ENCODE data around the gene SCN3A.

Gene SCN3A

DNA sequence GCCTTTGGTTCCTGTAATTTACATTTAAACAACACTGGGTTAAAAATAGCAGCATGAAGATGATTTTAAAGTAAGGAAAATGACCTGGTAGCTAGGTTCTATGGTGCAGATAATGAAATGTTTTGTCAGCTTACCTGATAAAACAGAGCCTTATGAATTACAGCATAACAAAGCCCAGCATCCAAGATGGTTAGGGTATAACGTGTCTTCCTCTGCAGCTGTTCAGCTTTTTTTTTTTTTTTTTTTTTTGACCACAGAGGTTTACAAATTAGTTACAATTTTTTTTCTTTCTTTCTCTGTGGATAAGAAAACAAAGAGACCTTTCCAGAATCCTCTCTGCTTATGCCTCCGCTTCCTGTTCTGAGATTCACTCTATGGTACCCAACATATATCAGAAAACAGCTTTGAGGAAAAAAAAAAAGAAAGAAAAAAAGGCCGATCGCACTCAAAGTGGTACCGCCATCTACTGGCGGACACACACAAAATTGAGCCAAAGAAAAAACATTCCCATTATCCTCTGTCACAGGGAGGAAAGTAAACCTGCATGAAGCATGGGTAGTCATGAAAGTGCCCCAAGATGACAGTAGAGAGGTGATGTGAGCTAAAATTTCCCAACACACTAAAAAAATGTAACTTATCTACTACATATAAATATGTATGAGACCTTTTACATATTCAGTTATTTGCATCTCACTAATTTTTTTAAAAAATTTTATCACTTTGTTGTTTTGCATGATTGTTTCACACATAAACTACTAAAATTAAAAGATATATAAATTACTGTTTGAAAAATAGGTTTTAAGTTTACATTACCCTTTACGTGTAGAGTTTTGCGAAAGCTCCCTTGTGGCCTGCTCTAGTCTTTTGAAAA lies at the start of gene SCN3A:
TSS of gene SCN3A (minus strand) at position 362 of the 871 bp plus-strand sequence. CDS start 27,656 bp downstream, outside the sequence.
- Histone ChIP-seq H3K4me3 (ENCODE audit: low read length) (no peak within 1 kb of the TSS), H3K9ac (ENCODE audit: low read depth, low read length) (no peak within 1 kb of the TSS), H3K36me3 (ENCODE audit: insufficient read depth, low read depth, low read length) (no peaks in the 10 kb centered on the region), H3K9me3 (ENCODE audit: insufficient read depth, low read depth, low read length) (no peaks in the 10 kb centered on the region), H3K4me1 (ENCODE audit: insufficient read depth, low read length) (no peaks in the 10 kb centered on the region), H3K27me3 (ENCODE audit: insufficient read depth, low read length) (no peaks in the 10 kb centered on the region), H3K27ac (ENCODE audit: low read length) (no peak within 1 kb of the TSS)

DNA sequence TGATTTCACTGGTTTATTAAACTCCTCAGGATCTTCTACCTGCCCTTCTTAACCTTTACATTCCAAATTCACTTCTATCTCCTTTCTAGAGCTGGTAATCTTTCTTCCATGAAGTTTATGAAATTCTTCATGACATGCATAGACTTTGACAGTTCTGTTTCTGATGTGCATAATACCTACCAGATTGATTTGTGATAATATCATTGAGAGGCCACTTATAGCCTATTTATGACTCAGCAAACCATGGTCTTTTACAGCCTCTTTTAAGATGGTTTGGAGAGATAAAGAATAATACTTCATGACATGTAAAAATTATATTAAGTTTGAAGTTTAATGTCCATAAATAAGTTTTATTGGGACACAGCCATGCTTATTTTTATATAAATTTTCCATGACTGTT lies 49.3 kb upstream of the SCN3A start:
- Histone ChIP-seq H3K4me3 (ENCODE audit: low read length) (no peak overlapping the region), H3K4me1 (ENCODE audit: insufficient read depth, low read length) (no peaks in the 10 kb centered on the region), H3K9ac (ENCODE audit: low read depth, low read length) (no peak overlapping the region), H3K9me3 (ENCODE audit: insufficient read depth, low read depth, low read length) (no peaks in the 10 kb centered on the region), H3K27me3 (ENCODE audit: insufficient read depth, low read length) (no peaks in the 10 kb centered on the region), H3K27ac (ENCODE audit: low read length) (no peak overlapping the region), H3K36me3 (ENCODE audit: insufficient read depth, low read depth, low read length) (no peaks in the 10 kb centered on the region)

DNA sequence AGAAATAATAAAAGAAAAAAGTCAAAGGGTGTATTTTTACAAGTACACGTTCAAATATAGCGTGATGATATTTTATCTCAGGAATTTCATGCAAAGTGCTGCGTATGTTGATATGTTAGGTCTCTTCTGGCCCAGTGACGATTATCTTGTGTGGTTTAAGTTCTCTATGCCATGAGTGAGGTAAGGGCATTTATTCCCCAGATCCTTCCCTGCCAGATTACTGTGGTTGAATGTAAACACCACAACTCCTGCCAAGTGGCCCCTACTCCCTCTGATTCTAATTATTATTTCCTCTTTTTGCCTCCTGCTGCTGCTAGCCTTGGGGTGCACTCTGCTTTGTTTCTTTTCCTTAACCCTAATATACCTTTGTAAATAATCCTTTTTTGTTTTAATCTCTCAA lies 47.5 kb upstream of the SCN3A start:
- no peaks in the 10 kb centered on the region for H3K9me3 ChIP-seq (ENCODE audit: insufficient read depth, low read depth, low read length)
- H3K9ac ChIP-seq (ENCODE audit: low read depth, low read length): no peak overlapping the region
- H3K4me3 ChIP-seq (ENCODE audit: low read length): no peak overlapping the region
- no peak overlapping the region for H3K27ac ChIP-seq (ENCODE audit: low read length)
- H3K27me3 ChIP-seq (ENCODE audit: insufficient read depth, low read length): no peaks in the 10 kb centered on the region
- no peaks in the 10 kb centered on the region for H3K36me3 ChIP-seq (ENCODE audit: insufficient read depth, low read depth, low read length)
- H3K4me1 ChIP-seq (ENCODE audit: insufficient read depth, low read length): no peaks in the 10 kb centered on the region

DNA sequence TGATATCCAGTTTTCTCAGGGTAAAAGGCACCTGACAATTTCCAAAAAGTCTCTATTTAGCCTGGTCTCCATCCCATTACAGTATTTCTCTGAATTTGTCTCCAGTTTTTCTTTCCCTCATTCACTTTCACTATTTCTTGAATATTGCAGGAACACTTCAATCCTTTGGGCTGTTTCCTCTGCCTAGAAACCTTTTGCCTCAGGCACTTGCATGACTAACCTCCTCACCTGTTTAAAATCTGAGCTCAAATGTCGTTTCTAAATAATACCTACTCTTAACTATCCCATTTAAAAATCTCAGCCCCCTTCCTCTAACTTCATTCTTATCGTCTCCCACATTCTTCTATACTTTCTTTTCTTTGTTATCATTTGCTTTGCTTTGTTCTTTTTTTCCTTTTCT lies 44.4 kb upstream of the SCN3A start:
- no peaks in the 10 kb centered on the region for H3K36me3 ChIP-seq (ENCODE audit: insufficient read depth, low read depth, low read length)
- no peak overlapping the region for H3K27ac ChIP-seq (ENCODE audit: low read length)
- H3K9ac ChIP-seq (ENCODE audit: low read depth, low read length): no peak overlapping the region
- H3K27me3 ChIP-seq (ENCODE audit: insufficient read depth, low read length): no peaks in the 10 kb centered on the region
- H3K4me3 ChIP-seq (ENCODE audit: low read length): no peak overlapping the region
- no peaks in the 10 kb centered on the region for H3K4me1 ChIP-seq (ENCODE audit: insufficient read depth, low read length)
- H3K9me3 ChIP-seq (ENCODE audit: insufficient read depth, low read depth, low read length): no peaks in the 10 kb centered on the region

DNA sequence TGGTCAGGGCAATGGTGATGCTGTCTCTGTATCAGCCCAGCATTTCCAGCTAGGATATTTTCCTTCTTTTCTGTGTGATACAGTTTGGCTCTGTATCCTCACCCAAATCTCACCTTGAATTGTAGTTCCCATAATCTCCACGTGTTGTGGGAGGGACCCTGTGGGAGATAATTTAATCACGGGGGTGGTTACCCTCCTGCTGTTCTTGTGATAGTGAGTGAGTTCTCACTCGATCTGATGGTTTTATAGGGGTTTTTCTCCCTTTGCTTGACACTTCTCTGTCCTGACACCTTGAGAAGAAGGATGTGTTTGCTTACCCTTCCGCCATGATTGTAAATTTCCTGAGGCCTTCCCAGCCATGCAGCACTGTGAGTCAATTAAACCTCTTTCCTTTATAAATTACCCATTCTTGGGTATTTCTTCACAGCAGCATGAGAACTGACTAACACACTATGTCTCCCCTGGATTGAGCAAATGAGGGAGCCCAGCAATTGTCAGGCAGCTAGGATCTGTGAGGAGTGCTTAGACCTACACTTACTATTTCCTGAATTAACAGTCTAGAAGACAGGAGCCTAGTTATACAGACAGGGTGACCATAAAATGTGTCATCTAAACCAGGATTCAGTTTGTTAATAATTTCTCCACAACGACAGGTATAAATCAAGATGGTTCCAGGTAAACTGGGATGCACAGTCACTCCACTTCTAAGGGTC lies 41.4 kb upstream of the SCN3A start:
- Histone ChIP-seq H3K27ac (ENCODE audit: low read length) (no peak overlapping the region), H3K27me3 (ENCODE audit: insufficient read depth, low read length) (no peaks in the 10 kb centered on the region), H3K36me3 (ENCODE audit: insufficient read depth, low read depth, low read length) (no peaks in the 10 kb centered on the region), H3K9ac (ENCODE audit: low read depth, low read length) (no peak overlapping the region), H3K9me3 (ENCODE audit: insufficient read depth, low read depth, low read length) (no peaks in the 10 kb centered on the region), H3K4me1 (ENCODE audit: insufficient read depth, low read length) (no peaks in the 10 kb centered on the region), H3K4me3 (ENCODE audit: low read length) (no peak overlapping the region)

- Histone ChIP-seq H3K4me3 (ENCODE audit: low read length) (no peak overlapping the region), H3K4me1 (ENCODE audit: insufficient read depth, low read length) (no peaks in the 10 kb centered on the region), H3K9ac (ENCODE audit: low read depth, low read length) (no peak overlapping the region), H3K36me3 (ENCODE audit: insufficient read depth, low read depth, low read length) (no peaks in the 10 kb centered on the region), H3K9me3 (ENCODE audit: insufficient read depth, low read depth, low read length) (no peaks in the 10 kb centered on the region), H3K27me3 (ENCODE audit: insufficient read depth, low read length) (no peaks in the 10 kb centered on the region), H3K27ac (ENCODE audit: low read length) (no peak overlapping the region)
Observed at GRCh38 chr2:165240916-165241315, 37.1 kb upstream of the SCN3A start.

DNA sequence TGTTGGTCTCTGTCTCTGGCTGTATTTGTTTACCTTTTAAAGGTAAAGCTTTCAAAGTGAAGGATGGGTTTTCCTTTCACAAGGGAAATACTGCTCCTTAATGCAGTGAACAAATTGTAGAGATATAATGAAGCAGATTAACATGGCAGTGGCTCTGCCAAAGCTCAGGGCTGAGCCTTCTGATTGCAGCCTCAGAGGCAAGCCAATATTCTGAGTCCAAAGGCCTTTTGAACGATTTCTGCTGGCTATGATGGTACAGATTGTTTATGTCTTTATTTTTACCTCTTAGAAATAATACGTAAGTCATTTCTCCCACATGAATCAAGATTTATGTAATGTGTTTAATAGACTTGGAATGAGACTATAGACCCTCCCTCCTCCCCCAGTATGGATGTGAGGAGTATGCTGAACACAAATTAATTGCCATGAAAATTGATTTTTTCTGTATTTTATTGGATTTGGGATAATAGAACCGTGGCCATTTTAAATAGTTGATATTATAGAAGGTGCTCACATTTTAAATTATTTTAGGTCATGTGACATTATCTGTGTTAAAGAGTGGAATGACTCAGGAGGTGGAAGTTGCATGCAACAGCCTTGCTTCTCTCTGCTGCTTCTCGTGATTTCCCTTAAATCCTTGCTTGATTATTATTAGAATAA lies 36.1 kb upstream of the SCN3A start:
- Histone ChIP-seq H3K36me3 (ENCODE audit: insufficient read depth, low read depth, low read length) (no peaks in the 10 kb centered on the region), H3K9me3 (ENCODE audit: insufficient read depth, low read depth, low read length) (no peaks in the 10 kb centered on the region), H3K4me3 (ENCODE audit: low read length) (no peak overlapping the region)

DNA sequence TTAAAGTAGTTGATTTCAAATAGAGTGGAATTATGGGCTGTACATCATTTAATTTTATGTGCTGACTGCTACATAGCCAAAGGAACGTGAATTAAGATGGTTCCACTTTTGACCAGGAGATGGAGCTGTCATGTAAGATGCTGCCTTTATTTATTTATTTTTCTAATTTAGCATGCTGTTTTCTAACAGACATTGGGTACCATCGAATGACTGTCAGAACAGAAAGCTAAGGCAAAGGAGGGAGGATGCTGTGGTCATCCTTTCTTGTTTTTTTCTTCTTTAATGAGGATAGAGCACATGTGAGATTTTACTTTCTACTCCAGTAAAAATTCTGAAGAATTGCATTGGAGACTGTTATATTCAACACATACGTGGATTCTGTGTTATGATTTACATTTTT lies 35.4 kb upstream of the SCN3A start, which contains the start of gene SCN2A:
TSS of gene SCN2A (plus strand) at position 185 of the 400 bp plus-strand sequence. CDS start 56,410 bp downstream, outside the sequence.
- Histone ChIP-seq H3K36me3 (ENCODE audit: insufficient read depth, low read depth, low read length) (no peaks in the 10 kb centered on the region), H3K9me3 (ENCODE audit: insufficient read depth, low read depth, low read length) (no peaks in the 10 kb centered on the region), H3K4me3 (ENCODE audit: low read length) (no peak within 1 kb of the TSS), H3K27me3 (ENCODE audit: insufficient read depth, low read length) (no peaks in the 10 kb centered on the region), H3K4me1 (ENCODE audit: insufficient read depth, low read length) (no peaks in the 10 kb centered on the region), H3K27ac (ENCODE audit: low read length) (no peak within 1 kb of the TSS), H3K9ac (ENCODE audit: low read depth, low read length) (no peak within 1 kb of the TSS)

More for the DNA sequence above, 36.1 kb upstream of the SCN3A start:
- Histone ChIP-seq H3K9ac (ENCODE audit: low read depth, low read length) (no peak overlapping the region), H3K4me1 (ENCODE audit: insufficient read depth, low read length) (no peaks in the 10 kb centered on the region), H3K27ac (ENCODE audit: low read length) (no peak overlapping the region), H3K27me3 (ENCODE audit: insufficient read depth, low read length) (no peaks in the 10 kb centered on the region)

DNA sequence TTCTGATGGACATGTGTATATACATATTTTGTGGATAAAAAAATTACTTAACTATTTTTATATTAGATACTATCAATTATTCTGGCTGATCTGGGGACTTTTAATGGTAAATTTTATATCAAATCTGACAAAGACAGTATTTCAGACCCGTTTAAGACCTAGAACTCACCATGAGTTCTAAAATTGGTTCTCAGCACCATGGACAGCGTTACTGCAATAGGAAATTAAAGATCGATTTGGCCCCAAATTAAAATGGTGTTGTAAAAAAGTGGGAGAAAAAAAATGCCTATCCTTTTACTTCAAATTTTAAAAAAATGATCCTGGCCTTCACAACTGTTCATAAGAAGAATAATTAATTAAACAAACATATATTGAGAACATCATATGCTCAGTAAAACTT lies 34.4 kb upstream of the SCN3A start:
- Histone ChIP-seq H3K9me3 (ENCODE audit: insufficient read depth, low read depth, low read length) (no peaks in the 10 kb centered on the region), H3K4me1 (ENCODE audit: insufficient read depth, low read length) (no peaks in the 10 kb centered on the region), H3K9ac (ENCODE audit: low read depth, low read length) (no peak overlapping the region), H3K27me3 (ENCODE audit: insufficient read depth, low read length) (no peaks in the 10 kb centered on the region), H3K27ac (ENCODE audit: low read length) (no peak overlapping the region), H3K36me3 (ENCODE audit: insufficient read depth, low read depth, low read length) (no peaks in the 10 kb centered on the region), H3K4me3 (ENCODE audit: low read length) (no peak overlapping the region)

- Histone ChIP-seq H3K27me3 (ENCODE audit: insufficient read depth, low read length) (no peaks in the 10 kb centered on the region), H3K9ac (ENCODE audit: low read depth, low read length) (no peak overlapping the region), H3K27ac (ENCODE audit: low read length) (no peak overlapping the region)
Observed at GRCh38 chr2:165237056-165237455, 33.2 kb upstream of the SCN3A start.

DNA sequence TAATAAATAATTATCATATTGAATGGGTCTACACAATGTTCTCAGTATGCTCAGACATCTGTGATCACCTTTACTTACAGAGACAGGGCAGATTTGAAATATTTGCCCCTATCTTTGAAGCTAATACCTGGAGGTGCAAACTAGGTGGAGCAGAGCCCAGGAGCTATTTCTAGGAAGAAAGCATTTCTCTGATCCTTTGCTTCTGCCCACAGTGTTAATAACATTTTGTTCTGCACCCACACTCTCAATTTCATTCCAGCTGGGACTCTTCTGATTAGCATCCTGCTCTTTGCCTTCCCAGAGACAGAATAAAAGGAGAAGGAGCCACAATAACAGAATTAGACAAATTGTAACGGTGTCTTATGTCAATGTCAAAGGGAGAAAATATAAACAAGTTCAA lies 23.7 kb upstream of the SCN3A start:
- H3K36me3 ChIP-seq (ENCODE audit: insufficient read depth, low read depth, low read length): no peaks in the 10 kb centered on the region
- no peak overlapping the region for H3K27ac ChIP-seq (ENCODE audit: low read length)
- H3K4me3 ChIP-seq (ENCODE audit: low read length): no peak overlapping the region
- H3K4me1 ChIP-seq (ENCODE audit: insufficient read depth, low read length): peaks cover 2% of the 10 kb centered on the region; the same call in 1 of the 2 replicates
- H3K27me3 ChIP-seq (ENCODE audit: insufficient read depth, low read length): no peaks in the 10 kb centered on the region
- no peak overlapping the region for H3K9ac ChIP-seq (ENCODE audit: low read depth, low read length)
- H3K9me3 ChIP-seq (ENCODE audit: insufficient read depth, low read depth, low read length): no peaks in the 10 kb centered on the region

More at GRCh38 chr2:165237056-165237455, 33.2 kb upstream of the SCN3A start:
- Histone ChIP-seq H3K9me3 (ENCODE audit: insufficient read depth, low read depth, low read length) (no peaks in the 10 kb centered on the region), H3K4me1 (ENCODE audit: insufficient read depth, low read length) (no peaks in the 10 kb centered on the region), H3K4me3 (ENCODE audit: low read length) (no peak overlapping the region), H3K36me3 (ENCODE audit: insufficient read depth, low read depth, low read length) (no peaks in the 10 kb centered on the region)
